ACC112 (cell line): ENCODE results near the gene GSX2.

Experiments
- H2AFZ ChIP-seq: fragments of 200-600 bp; sonication (generic); one replicate; pipeline ENCODE4 v1.6.0; 2017; ENCODE audit warnings: antibody characterized with exemption, low read length; ENCODE audit not compliant: unreplicated experiment
- H3K27ac ChIP-seq: fragments of 200-600 bp; sonication (generic); 2 replicates; pipeline ENCODE4 v1.5.1; 2014; ENCODE audit warnings: low read depth, mild to moderate bottlenecking, antibody characterized with exemption, low read length, moderate library complexity
- H3K27me3 ChIP-seq: fragments of 200-600 bp; sonication (generic); 2 replicates; pipeline ENCODE4 v1.6.1; 2014; ENCODE audit warnings: mild to moderate bottlenecking, antibody characterized with exemption, low read length, moderate library complexity, mixed read lengths; ENCODE audit not compliant: insufficient read depth
- H3K36me3 ChIP-seq: fragments of 200-600 bp; sonication (generic); 2 replicates; pipeline ENCODE4 v1.6.1; 2016; ENCODE audit warnings: mild to moderate bottlenecking, antibody characterized with exemption, low read length, moderate library complexity, mixed read lengths; ENCODE audit not compliant: insufficient read depth
- H3K4me1 ChIP-seq: fragments of 200-600 bp; sonication (generic); one replicate; pipeline ENCODE4 v1.6.1; 2016; ENCODE audit warnings: low read length, mixed read lengths; ENCODE audit not compliant: insufficient read depth, unreplicated experiment, control insufficient read depth
- H3K4me3 ChIP-seq: fragments of 200-600 bp; sonication (generic); 2 replicates; pipeline ENCODE4 v1.5.1; 2014; ENCODE audit warnings: mild to moderate bottlenecking, low read depth, low read length
- H3K79me2 ChIP-seq: fragments of 200-600 bp; sonication (generic); one replicate; pipeline ENCODE4 v1.6.0; 2016; ENCODE audit warnings: low read length; ENCODE audit not compliant: control insufficient read depth, unreplicated experiment, insufficient read depth

The GSX2 gene

DNA sequence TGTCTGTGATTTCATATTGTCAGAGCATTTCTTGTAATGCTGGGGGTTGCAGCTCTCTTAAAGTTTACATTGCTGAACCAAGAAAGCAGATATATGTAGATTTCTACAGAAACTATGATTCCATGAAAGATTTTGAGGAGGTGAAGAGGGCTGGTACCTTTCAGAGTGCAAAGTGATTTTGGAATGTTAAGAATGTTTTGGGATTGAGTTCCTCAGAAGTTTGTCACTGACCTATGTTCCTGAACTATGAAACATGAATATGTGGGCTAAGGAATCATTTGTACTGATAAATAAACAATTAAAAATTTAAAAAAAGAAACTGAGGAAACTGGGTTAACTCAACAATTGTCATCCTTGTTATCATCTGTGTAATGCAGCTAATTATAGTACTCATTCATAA is 23.3 kb upstream of the GSX2 start:
- Histone ChIP-seq H3K27ac (peak overlapping the region; percentile 52), H3K27me3 (no peaks in the 10 kb centered on the region), H3K79me2 (no peaks in the 10 kb centered on the region), H2AFZ (no peak overlapping the region), H3K4me1 (peaks cover 62% of the 10 kb centered on the region), H3K36me3 (no peaks in the 10 kb centered on the region), H3K4me3 (peak overlapping the region; percentile 46; the same call in 1 of the 2 replicates)

DNA sequence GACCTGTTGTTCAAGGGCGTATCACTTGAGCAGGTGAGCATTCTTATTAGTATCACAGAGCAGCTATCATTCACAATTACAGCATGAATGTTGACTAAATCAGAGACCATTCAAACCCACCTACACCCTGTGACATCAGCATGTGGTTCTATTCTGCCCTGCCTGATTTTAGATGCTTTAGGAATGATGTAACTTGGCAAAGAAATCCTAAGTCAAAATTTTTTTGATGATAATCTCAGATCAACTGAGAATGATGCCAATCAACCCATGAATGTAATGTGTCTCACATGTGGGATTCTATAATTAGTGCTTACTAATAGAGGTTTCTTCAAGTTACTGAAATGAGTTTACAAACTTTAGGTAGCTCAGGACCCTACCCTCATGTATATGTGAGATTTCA is 22.2 kb upstream of the GSX2 start:
- Histone ChIP-seq H3K36me3 (no peaks in the 10 kb centered on the region), H3K27me3 (no peaks in the 10 kb centered on the region), H3K4me1 (peaks cover 67% of the 10 kb centered on the region), H3K79me2 (no peaks in the 10 kb centered on the region), H3K27ac (peak overlapping the region; percentile 52), H3K4me3 (peak overlapping the region; percentile 46; the same call in 1 of the 2 replicates), H2AFZ (no peak overlapping the region)

DNA sequence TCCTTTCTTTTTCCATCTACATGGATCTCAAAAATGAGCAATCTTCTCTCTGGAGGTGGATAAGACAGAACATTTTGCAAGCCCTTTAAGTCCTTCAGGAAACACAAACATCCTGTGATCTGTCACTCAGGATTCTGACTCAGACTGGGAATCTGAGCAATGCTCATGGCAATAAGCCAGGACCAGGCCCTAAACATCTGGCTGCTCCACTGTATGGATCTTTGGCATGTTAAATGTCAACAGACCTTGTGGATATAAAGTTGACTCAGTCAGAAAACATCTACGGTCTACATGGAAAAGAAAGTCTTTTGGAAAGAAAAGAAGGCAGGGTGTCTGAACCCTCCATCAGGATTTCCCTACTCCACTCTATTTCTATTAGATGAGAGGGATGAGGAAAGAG is 17.8 kb upstream of the GSX2 start:
- Histone ChIP-seq H3K27me3 (no peaks in the 10 kb centered on the region), H3K4me3 (peak overlapping the region; percentile 25; the same call in 1 of the 2 replicates), H3K27ac (peak overlapping the region; percentile 62), H3K4me1 (peaks cover 51% of the 10 kb centered on the region), H2AFZ (no peak overlapping the region), H3K79me2 (no peaks in the 10 kb centered on the region), H3K36me3 (no peaks in the 10 kb centered on the region)

DNA sequence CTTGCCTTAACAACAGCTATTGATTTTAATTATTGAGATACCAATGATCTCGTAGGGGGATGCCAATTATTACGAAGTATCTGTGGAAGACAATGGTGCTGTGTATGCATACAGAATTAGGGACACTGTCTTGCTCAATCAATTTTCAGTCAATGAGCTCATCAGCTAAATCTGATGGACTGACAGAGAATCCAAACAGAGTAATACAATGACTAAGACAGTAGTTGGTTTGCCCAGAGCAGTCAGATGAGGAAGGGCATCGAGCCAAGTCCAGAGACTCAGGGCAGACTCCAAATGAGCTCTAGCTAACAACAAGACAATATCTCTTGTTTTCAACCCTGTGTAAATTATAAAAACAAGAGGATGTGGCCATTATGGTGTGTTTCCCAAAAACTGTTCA is 14.7 kb upstream of the GSX2 start:
- Histone ChIP-seq H3K36me3 (no peaks in the 10 kb centered on the region), H3K4me1 (peaks cover 31% of the 10 kb centered on the region), H3K79me2 (no peaks in the 10 kb centered on the region), H3K4me3 (no peak overlapping the region), H3K27ac (peak overlapping the region; percentile 31), H3K27me3 (no peaks in the 10 kb centered on the region), H2AFZ (no peak overlapping the region)

DNA sequence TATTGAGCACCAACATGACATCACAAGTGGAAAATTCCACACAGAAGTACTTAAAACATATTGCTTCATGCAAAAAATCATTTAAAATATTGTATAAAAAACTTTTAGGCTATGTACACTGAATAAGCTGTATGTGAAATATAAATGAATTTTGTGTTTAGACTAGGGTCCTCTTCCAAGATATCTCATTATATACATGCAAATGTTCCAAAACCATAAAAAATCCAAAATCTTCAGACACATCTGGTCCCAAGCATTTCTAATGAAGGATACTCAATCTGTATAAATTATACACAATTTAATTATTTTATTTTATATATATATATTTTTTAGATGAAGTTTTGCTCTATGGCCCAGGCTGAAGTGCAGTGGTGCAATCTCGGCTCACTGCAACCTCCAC is 10.1 kb upstream of the GSX2 start:
- Histone ChIP-seq H3K27ac (no peak overlapping the region), H2AFZ (no peak overlapping the region), H3K4me3 (no peak overlapping the region), H3K4me1 (peaks cover 19% of the 10 kb centered on the region), H3K27me3 (no peaks in the 10 kb centered on the region), H3K79me2 (no peaks in the 10 kb centered on the region), H3K36me3 (no peaks in the 10 kb centered on the region)

DNA sequence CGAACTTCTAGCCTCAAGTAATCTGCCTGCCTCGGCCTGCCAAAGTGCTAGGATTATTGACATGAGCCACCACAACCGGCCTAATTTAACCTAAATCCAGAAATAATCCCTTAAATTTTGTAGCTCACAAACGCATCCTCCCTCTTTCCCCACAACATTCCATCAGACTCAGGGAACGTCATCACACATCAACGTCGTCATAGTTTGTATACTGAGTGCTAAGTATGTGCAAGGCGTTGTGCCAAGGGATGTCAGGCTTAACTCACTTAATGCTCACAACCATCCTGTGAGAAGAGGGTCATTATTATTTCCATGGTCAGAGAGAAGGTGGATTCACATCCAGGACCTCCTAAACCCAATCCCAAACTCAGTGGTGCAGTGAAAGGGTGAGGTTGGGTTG is 9.6 kb upstream of the GSX2 start:
- H3K4me3 ChIP-seq = no peak overlapping the region; the same call in 1 of the 2 replicates
- H3K36me3 ChIP-seq = no peaks in the 10 kb centered on the region
- no peak overlapping the region for H2AFZ ChIP-seq
- no peaks in the 10 kb centered on the region for H3K79me2 ChIP-seq
- peaks cover 18% of the 10 kb centered on the region for H3K4me1 ChIP-seq
- no peaks in the 10 kb centered on the region for H3K27me3 ChIP-seq
- H3K27ac ChIP-seq = no peak overlapping the region

DNA sequence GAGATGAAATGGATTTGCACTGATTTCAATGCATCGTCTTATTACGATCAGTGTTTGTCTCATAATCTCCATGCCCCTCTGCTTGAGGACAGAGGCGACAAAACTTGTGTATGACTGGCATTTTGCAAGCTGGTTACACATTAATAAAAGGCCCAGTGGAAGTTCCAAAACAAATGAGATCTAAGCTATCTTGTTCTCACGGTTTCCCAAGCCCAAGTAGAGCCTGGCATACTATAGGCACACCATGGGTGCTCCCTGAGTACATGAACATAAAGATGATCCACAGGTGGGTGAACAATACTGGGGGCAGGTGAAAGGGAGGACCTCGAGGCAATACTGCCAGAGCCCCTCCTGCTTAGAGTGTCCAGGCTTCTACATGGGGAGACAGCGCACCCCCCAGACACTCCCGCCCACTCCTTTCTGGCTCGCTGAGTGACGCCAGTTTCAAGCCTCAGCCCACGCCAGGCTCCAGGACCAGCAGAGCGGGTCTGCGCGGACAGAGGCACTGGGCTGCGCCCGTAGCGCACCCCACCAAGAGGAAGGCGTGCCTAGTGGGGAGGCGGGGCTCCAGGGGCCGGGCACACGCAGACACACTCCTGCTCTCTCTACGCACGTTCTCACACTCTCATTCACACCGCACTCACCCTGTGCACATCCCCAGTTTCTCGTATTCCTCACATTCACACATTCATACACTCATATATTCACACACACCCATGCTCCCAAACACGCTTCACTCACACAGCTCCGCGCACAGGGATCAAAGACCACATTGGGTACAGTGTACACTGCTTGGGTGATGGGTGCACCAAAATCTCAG is 8.9 kb upstream of the GSX2 start:
- H3K36me3 ChIP-seq = no peaks in the 10 kb centered on the region
- H3K27me3 ChIP-seq = no peaks in the 10 kb centered on the region
- H3K27ac ChIP-seq = no peak overlapping the region
- H3K4me3 ChIP-seq = peak overlapping the region; percentile 80
- H2AFZ ChIP-seq = peak overlapping the region; percentile 71
- H3K79me2 ChIP-seq = no peaks in the 10 kb centered on the region
- peaks cover 12% of the 10 kb centered on the region for H3K4me1 ChIP-seq

DNA sequence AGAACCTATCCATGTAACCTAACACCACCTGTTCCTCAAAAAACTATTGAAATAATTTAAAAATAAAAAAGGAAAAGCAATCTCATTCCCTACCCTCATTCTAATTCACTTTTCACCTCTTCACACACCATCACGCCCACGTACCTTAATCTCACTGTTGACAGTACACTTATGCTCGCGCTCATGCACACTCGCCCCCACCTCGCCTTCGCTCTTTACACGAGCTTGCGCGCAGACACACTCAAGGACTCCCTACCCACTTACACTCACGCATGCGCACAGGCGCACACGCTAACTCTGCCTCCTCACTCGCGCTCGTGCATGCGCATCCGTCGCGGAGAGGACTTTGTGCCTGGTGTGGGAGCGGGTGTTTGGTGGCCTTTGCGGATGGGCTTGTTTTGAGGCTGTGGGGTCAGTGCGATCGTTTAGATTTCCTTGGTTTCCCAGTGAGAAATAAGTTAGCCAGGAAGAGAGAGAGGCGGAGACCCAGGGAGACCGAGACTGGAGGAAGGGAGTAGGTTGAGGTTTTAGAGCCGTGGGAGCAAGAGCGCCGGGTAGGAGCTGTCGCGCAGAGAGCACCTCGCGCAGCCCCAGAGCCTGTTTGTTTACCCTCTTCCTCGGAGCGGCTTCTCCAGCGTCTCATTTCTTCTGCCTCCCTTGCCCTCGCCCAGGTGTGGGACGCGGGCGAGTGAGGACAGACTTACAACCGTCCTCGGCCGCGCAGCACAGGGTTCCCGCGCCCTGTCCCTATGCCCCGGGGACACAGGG is 8.1 kb upstream of the GSX2 start:
- no peaks in the 10 kb centered on the region for H3K79me2 ChIP-seq
- H3K27me3 ChIP-seq = peaks cover 2% of the 10 kb centered on the region
- no peak overlapping the region for H3K27ac ChIP-seq
- H3K4me3 ChIP-seq = peak overlapping the region; percentile 80
- H3K36me3 ChIP-seq = no peaks in the 10 kb centered on the region
- H3K4me1 ChIP-seq = peaks cover 10% of the 10 kb centered on the region
- H2AFZ ChIP-seq = peak overlapping the region; percentile 71

DNA sequence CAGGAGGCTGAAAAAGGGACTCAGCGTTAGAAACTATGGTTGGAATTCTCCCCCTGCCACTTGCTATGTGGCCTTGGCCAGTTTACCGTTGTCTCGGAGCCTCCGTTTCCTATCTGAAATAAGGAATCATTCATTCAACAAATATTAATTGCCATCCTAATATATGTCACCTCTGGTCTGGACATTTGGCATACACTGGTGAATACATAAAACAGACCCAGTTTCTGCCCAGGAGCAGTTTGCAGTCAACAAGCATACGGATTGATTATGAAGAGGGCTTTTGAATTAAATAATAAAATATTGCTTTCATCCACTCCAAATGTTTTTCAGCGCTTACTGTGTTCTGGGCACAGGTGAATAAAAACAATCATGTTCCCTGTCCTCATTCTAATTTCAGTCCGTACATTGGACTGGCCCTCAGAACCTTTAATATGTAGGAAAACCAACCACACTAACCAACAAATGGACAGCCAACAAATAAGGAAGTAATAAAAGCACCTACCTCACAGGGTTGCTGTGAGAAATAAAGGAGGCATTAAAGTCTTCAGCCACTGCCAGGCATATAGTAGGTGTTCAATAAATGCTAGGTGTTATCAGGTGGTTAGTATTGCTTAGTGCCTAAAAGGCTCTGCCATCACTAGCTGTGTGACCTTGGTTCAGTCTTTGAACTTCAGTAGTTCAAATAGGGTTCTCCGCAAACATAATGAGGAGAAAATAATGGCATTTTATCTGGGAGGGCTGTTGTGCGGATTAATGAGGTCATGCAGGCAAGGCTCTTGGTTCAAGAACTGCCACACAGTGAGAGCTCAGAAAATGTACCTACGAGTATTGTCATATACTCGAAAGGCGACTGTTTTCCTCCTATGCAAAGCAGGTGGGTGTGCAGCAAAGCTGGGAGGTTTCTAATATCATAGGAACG is 7.3 kb upstream of the GSX2 start:
- Histone ChIP-seq H3K36me3 (no peaks in the 10 kb centered on the region), H3K79me2 (no peaks in the 10 kb centered on the region), H3K27ac (no peak overlapping the region), H3K4me1 (peaks cover 10% of the 10 kb centered on the region), H3K27me3 (peaks cover 10% of the 10 kb centered on the region), H3K4me3 (peak overlapping the region; percentile 80), H2AFZ (peak overlapping the region; percentile 71)
